Ammon's horn (tissue), 1 donor: ENCODE data around the gene KRT84.
"Not testable (repeated sequence)": the region's sequence is repeated elsewhere in the genome, so short reads cannot be mapped to it uniquely, and the experiment has no call there.

Experiments
- DNase-seq: peaks from one replicate; pipeline ENCODE4 v3.0.0-alpha.2; 2016; ENCODE audit warnings: low spot score

KRT84 gene

GRCh38 chr12:52360106-52360662, 25.3 kb downstream of the KRT84 start:
- DNase-seq = no peak

- DNase-seq = no peak
These were observed 25.8 kb downstream of the KRT84 start for GRCh38 chr12:52359621-52360061.

GRCh38 chr12:52358575-52359350, 26.7 kb downstream of the KRT84 start:
- DNase-seq = no peak

DNA sequence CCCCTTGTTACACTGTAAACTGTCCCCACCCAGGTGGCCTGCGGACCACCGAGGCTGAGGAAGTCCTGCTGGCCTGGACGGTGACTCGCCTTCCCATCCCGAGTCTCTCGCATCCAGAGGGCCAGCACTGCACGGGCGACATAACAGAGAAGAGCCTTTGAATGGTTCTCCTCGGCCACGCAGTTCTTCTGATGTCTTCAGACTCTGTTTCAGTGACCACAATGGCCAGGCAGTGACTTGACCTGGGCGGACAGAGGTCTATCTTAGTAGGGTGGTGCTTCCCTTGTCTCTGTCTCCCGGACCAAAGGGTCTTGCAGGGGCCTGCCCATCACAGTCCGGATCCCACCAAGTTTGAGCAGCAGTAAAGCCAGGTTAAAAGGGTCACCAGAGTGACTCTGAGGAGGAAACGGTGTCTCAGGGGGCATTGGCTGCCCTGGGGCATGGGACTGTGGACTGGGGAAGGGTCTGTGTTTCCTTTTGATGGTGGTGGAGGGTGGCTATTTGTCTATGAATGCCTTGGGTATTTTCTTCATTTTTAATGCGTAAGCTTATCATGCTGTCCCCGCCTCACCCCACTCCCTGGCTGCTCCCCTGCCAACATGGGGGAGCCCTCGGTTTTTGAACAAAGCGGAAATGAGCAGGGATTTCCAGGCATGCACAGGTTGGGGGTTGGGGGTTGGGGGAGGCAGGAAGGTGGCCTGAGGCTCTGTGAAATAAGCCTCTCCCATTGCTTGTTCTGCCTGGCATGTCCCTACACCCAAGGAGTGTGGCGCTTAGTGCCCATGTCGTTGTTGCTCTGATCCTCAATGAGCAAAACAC, 28.5 kb downstream of the KRT84 start:
- DNase-seq = no peak

DNA sequence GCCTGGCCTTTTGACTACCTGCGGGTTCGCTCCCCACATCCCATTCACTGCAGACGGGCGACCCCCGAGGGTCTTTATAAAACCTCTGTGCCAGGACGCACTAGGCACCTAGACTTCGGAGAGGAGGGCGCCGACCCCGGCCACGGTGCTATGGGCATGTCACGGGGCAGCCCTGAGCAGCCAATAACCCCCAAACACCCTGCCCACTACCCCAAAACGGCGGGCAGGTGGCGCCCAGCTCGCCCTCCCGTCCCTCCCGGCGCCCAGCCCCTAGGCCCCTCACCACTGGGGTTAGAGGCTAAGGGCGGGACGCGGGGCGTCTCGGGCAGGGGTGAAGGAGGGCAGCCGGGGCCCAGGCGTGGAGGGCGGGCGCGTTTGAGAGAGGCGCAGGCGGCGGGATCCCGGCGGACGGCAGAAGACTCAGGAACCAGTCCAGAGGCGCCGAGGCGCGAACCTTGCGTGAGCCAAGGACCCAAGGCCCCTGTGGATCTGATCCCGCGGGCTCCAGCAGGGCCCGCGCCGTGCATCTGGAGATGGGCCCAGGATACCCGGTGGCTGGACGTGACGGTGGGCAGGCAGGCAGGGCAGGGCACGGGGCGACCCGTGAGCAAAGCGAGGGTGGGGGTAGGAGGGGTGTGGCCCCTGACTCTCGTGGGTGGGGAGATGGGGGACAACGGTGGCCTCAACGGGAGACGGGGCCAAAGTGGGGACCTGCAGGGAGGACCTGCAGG, 29.3 kb downstream of the KRT84 start:
- no peak for DNase-seq

- no peak for DNase-seq
These were observed 30.3 kb downstream of the KRT84 start for GRCh38 chr12:52355176-52355575.

- no peak for DNase-seq
These were observed 31.3 kb downstream of the KRT84 start for GRCh38 chr12:52354200-52354599.

DNA sequence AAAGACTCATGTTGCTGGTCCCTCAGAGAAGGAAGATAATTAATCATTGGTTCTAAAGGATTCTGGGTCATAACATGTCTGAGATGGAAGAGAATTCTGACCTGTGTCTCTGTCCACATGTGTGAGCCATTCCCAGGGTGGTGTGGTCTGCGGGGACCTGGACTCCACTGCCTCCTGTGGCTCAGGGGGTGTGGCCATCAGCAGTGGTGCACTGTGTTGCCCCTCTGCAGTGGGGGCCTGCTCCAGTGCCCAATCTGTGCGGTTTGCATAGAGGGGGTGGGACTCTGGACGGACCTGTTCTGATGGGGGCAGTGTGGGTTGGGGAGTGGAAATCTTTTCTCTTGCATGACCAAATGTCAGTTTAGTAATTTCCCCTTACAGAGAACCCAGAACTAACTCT, 31.7 kb downstream of the KRT84 start:
- no peak for DNase-seq

- DNase-seq = no peak
These were observed 32.5 kb downstream of the KRT84 start for GRCh38 chr12:52352951-52353350.

DNA sequence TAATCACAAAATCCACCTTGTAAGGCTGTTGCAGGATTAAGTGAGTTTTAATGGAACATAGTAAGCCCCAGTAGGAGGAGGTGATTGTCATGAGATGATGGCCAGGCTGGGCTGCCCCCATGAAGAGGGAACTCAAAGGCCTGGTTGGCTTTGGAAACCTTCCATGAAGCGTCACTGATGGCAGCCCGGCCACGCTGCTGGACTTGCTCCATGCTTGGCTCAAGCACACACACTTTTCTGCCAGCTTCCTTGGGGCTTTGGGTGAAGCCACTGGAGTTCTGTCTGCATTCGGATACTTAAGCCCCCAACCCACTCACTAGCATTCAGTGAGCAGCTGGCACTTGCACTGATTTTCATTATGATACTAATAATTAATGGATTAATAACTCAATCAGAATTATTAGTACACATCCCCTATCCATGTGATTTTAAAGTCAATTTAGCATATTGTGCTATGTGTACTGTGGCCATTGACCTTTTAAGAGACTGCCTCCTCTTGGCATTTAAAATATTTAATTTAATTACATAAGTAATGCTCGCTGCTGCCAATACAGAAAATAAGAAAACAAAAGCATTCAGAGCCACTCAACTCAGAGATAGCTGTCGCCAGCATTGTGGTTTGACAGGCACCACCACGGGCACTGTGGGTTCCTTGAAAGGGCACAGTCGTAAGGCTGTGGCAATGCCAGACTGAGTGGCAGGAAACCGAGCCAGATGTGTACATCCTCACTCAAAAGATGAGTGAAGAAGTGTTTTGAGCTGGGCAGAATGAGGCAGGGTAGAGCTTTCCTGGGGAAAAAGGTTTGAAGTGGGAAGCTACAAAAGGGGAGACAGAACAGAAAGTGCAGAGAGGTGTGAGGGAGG, 34.0 kb downstream of the KRT84 start:
- peak; percentile 74 for DNase-seq

DNA sequence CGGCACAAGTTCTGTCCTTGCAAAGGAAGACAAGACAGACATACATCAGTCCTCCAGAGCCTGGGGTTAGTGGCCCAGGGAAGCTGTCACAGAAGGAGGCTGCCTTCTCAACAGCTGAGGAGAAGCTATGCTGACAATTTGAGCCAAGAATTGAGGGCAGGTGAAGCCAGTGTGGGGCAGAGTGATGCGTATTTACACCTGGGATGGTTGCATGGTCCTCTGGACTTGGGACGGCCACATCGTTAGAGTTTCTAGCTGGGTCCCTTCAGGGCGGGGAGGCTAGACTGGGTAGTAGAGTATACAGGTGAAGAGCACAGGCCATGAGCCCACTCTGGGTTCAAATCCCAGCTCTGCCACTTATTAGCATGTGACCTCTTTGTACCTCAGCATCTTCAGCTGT, 34.7 kb downstream of the KRT84 start:
- DNase-seq = no peak

GRCh38 chr12:52350021-52350620, 35.3 kb downstream of the KRT84 start:
- DNase-seq = no peak

GRCh38 chr12:52349196-52349595, 36.3 kb downstream of the KRT84 start:
- no peak for DNase-seq

DNA sequence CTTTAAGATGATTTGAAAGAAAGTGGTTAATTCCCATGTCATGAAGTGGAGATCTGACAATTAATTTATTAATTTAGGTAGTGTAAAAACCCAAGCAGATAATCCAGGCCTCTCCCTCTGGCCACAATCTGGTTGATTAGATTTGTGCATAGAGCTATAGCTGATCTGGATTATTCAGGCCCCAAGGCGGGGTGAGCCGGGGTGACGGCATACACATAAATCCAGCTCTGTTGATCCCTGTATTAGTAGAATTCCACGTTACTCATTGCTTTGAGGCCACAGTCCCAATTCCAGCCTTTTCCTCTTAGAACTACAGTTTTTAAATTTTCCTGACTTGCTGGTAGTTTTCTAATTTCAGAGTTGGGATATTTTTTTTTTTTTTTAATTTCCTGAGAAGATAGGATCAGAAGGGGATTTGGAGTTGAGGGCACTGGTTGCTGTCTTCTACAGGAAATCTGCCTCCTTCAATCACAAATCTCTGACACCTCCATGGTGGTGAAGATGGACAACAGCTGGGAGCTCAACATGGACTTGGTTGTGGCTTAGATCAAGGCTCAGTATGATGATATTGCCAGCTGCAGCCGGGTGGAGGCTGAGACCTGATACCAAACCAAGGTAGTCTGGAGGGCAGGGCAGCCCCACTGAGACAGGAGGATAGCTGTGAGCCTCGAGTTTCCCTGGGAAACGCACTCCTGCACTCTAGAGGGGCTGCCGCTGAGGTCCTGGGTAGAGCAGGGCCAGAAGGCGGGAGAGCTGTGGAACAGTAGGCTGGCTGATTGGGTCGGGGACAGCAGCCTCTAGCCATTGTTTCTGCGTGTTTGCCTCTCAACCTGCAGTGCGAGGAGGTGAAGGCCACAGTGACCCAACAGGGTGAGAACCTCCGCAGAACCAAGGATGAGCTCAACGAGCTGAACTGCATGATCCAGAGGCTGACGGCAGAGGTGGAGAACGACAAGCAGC, 37.6 kb downstream of the KRT84 start:
- DNase-seq = no peak

- DNase-seq = no peak
These were observed 38.4 kb downstream of the KRT84 start for GRCh38 chr12:52347016-52347415.

GRCh38 chr12:52346593-52346992, 38.9 kb downstream of the KRT84 start:
- DNase-seq = peak; percentile 63

GRCh38 chr12:52345041-52345440, 40.4 kb downstream of the KRT84 start:
- not testable (repeated sequence) for DNase-seq

DNA sequence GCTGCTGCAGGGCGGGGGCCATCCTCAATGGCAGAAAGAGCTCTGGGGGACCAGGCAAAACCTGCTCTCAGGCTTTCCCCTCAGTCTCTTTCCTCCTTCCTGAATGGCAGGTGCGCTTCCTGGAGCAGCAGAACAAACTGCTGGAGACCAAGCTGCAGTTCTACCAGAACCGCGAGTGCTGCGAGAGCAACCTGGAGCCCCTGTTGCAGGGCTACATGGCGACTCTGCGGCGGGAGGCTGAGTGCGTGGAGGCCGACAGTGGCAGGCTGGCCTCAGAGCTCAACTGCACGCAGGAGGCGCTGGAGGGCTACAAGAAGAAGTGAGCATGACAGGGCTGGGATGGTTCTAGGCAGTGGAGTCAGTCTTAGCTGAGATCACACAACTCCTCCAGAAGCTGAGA, 41.3 kb downstream of the KRT84 start:
- DNase-seq = no peak

DNA sequence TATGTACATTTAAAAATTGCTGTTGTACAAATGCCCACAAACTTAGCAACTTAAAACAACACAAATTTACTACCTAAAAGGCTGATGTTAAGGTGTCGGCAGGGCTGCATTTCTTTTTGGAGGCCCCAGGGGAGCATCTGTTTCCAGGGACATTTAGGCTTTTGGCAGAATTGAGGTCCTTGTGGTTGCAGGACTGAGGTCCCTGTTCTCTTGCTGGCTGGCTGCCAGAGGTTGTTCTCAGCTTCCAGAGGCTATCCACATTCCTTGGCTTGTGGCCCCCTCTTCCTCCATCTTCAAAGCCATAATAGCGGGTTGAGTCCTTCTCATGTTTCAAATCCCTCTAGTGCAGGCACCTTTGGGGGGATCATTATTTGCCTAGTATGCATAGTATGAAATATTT, 41.9 kb downstream of the KRT84 start:
- DNase-seq = no peak
